ENCODE results near the gene MFN2. TPM values are rescaled to one million over a fixed set of nuclear protein-coding genes. Genes with fewer than 3 reads are reported as not detected.

Gene MFN2
- polyA plus RNA-seq, 1 donor from 2014 or later, result 64.9 TPM

DNA sequence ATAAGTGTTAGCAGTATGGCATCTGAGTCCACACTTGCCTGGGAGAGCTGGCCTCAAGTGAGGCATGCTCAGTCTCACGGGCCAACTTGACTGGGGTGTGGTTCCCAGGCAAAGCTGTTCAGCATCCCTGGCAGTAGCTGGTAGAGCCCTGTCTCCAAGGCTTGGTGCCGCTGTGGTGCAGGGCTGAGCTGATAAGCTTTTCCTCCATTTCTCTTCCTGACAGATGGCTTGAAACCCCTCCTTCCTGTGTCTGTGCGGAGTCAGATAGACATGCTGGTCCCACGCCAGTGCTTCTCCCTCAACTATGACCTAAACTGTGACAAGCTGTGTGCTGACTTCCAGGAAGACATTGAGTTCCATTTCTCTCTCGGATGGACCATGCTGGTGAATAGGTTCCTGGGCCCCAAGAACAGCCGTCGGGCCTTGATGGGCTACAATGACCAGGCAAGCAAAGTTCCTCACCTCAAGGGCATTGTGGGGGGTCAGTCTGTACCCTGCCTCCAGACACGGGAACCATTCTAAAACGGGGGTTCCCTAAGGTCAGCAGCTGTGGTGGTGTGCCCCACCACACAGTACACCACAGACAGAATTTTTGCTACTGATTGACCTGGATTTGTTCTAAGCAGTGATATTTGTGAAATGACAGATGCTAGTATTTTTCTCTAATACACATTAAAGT is 25.4 kb downstream of the MFN2 start:
- Histone ChIP-seq H3K27ac (ENCODE audit: low read length) (no peak overlapping the region), H2AFZ (ENCODE audit: low read depth, low read length) (no peak overlapping the region), H3K4me3 (ENCODE audit: low read length) (no peak overlapping the region), H3K9me2 (ENCODE audit: insufficient read depth, low read length) (no peaks in the 10 kb centered on the region), H4K20me1 (ENCODE audit: insufficient read depth) (no peaks in the 10 kb centered on the region), H3K36me3 (ENCODE audit: insufficient read depth, low read length) (peaks cover 12% of the 10 kb centered on the region), H3K27me3 (ENCODE audit: insufficient read depth, low read depth, low read length) (no peaks in the 10 kb centered on the region), H3K79me2 (replicated peaks; ENCODE audit: insufficient read depth, low read length) (no peaks in the 10 kb centered on the region), H3K4me2 (ENCODE audit: low read length) (no peak overlapping the region), H3K9me3 (ENCODE audit: low read length) (no peaks in the 10 kb centered on the region), H3F3A (ENCODE audit: insufficient read depth, low read length, poor library complexity, severe bottlenecking) (no peaks in the 10 kb centered on the region), H3K9ac (ENCODE audit: low read length) (no peak overlapping the region)
- TF ChIP-seq MXI1 (conservative IDR thresholded peaks at IDR 0.05; ENCODE audit: poor library complexity, severe bottlenecking) (no peak), POLR2AphosphoS5 (IDR thresholded peaks at IDR 0.05) (no peak), SMC3 (conservative IDR thresholded peaks at IDR 0.05; ENCODE audit: poor library complexity) (no peak), EP300 (conservative IDR thresholded peaks at IDR 0.05; ENCODE audit: poor library complexity, severe bottlenecking) (no peak), EZH2 (IDR thresholded peaks at IDR 0.05; ENCODE audit: borderline replicate concordance, insufficient read depth, low read length, poor library complexity, severe bottlenecking) (no peak), RAD21 (conservative IDR thresholded peaks at IDR 0.05) (no peak), TAF1 (IDR thresholded peaks at IDR 0.05; ENCODE audit: low read depth) (no peak)
- TF ChIP-seq, protein P1, sequence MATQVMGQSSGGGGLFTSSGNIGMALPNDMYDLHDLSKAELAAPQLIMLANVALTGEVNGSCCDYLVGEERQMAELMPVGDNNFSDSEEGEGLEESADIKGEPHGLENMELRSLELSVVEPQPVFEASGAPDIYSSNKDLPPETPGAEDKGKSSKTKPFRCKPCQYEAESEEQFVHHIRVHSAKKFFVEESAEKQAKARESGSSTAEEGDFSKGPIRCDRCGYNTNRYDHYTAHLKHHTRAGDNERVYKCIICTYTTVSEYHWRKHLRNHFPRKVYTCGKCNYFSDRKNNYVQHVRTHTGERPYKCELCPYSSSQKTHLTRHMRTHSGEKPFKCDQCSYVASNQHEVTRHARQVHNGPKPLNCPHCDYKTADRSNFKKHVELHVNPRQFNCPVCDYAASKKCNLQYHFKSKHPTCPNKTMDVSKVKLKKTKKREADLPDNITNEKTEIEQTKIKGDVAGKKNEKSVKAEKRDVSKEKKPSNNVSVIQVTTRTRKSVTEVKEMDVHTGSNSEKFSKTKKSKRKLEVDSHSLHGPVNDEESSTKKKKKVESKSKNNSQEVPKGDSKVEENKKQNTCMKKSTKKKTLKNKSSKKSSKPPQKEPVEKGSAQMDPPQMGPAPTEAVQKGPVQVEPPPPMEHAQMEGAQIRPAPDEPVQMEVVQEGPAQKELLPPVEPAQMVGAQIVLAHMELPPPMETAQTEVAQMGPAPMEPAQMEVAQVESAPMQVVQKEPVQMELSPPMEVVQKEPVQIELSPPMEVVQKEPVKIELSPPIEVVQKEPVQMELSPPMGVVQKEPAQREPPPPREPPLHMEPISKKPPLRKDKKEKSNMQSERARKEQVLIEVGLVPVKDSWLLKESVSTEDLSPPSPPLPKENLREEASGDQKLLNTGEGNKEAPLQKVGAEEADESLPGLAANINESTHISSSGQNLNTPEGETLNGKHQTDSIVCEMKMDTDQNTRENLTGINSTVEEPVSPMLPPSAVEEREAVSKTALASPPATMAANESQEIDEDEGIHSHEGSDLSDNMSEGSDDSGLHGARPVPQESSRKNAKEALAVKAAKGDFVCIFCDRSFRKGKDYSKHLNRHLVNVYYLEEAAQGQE (IDR thresholded peaks at IDR 0.05; ENCODE audit: borderline replicate concordance), result no peak
- TF ChIP-seq, protein P2, sequence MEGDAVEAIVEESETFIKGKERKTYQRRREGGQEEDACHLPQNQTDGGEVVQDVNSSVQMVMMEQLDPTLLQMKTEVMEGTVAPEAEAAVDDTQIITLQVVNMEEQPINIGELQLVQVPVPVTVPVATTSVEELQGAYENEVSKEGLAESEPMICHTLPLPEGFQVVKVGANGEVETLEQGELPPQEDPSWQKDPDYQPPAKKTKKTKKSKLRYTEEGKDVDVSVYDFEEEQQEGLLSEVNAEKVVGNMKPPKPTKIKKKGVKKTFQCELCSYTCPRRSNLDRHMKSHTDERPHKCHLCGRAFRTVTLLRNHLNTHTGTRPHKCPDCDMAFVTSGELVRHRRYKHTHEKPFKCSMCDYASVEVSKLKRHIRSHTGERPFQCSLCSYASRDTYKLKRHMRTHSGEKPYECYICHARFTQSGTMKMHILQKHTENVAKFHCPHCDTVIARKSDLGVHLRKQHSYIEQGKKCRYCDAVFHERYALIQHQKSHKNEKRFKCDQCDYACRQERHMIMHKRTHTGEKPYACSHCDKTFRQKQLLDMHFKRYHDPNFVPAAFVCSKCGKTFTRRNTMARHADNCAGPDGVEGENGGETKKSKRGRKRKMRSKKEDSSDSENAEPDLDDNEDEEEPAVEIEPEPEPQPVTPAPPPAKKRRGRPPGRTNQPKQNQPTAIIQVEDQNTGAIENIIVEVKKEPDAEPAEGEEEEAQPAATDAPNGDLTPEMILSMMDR (IDR thresholded peaks at IDR 0.05; ENCODE audit: poor library complexity, severe bottlenecking), result no peak

DNA sequence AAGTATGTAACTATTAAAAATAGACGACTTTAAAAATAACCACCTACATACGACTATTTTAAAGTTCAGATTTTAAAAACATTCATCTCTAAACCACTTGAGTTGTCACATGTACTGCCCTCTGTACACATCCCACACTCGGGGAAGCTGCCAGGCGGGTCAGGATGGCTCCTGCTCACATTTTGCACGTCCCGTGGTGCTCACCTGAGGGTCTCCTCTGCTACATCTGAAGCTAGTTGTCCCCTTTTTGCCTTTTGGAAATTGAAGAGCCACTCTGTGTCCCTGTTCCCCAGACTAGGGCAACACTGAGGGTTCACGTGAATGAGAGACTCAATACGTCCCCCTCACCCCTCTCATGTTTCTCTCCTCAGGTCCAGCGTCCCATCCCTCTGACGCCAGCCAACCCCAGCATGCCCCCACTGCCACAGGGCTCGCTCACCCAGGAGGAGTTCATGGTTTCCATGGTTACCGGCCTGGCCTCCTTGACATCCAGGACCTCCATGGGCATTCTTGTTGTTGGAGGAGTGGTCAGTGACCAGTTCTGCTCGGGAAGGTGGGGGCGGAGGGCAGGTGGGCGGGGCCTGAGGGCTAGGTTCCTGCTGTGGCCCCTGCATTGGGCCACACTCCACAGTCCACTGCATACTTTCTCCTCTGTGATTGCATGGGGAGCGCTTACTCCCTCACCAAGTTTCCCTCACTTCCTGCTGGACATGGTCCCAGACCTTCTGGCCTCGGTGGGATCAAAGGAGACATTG is 26.1 kb downstream of the MFN2 start:
- H3K9me3 ChIP-seq (ENCODE audit: low read length), result no peaks in the 10 kb centered on the region
- TF ChIP-seq, protein P1 (IDR thresholded peaks at IDR 0.05; ENCODE audit: borderline replicate concordance), result no peak
- no peak for TF ChIP-seq RAD21 (conservative IDR thresholded peaks at IDR 0.05)
- TF ChIP-seq EZH2 (IDR thresholded peaks at IDR 0.05; ENCODE audit: borderline replicate concordance, insufficient read depth, low read length, poor library complexity, severe bottlenecking), result no peak
- TF ChIP-seq, protein P2 (IDR thresholded peaks at IDR 0.05; ENCODE audit: poor library complexity, severe bottlenecking), result no peak
- no peak for TF ChIP-seq MXI1 (conservative IDR thresholded peaks at IDR 0.05; ENCODE audit: poor library complexity, severe bottlenecking)
- TF ChIP-seq SMC3 (conservative IDR thresholded peaks at IDR 0.05; ENCODE audit: poor library complexity), result no peak
- TF ChIP-seq POLR2AphosphoS5 (IDR thresholded peaks at IDR 0.05), result no peak
- TF ChIP-seq TAF1 (IDR thresholded peaks at IDR 0.05; ENCODE audit: low read depth), result no peak
- no peak for TF ChIP-seq EP300 (conservative IDR thresholded peaks at IDR 0.05; ENCODE audit: poor library complexity, severe bottlenecking)
- no peak overlapping the region for H3K4me2 ChIP-seq (ENCODE audit: low read length)
- H3K79me2 ChIP-seq (replicated peaks; ENCODE audit: insufficient read depth, low read length), result no peaks in the 10 kb centered on the region
- no peak overlapping the region for H3K4me3 ChIP-seq (ENCODE audit: low read length)
- no peaks in the 10 kb centered on the region for H4K20me1 ChIP-seq (ENCODE audit: insufficient read depth)
- no peak overlapping the region for H2AFZ ChIP-seq (ENCODE audit: low read depth, low read length)
- no peaks in the 10 kb centered on the region for H3F3A ChIP-seq (ENCODE audit: insufficient read depth, low read length, poor library complexity, severe bottlenecking)
- no peak overlapping the region for H3K9ac ChIP-seq (ENCODE audit: low read length)
- H3K27me3 ChIP-seq (ENCODE audit: insufficient read depth, low read depth, low read length), result no peaks in the 10 kb centered on the region
- H3K9me2 ChIP-seq (ENCODE audit: insufficient read depth, low read length), result no peaks in the 10 kb centered on the region
- H3K27ac ChIP-seq (ENCODE audit: low read length), result no peak overlapping the region
- H3K36me3 ChIP-seq (ENCODE audit: insufficient read depth, low read length), result peaks cover 13% of the 10 kb centered on the region

All from neural cell (in vitro differentiated cells).